Omental fat pad (tissue), 4 donors: Measurements from ENCODE around the gene PRKCSH. TPM values are rescaled to one million over a fixed set of nuclear protein-coding genes. Genes with fewer than 3 reads are reported as not detected.
A peak's percentile ranks its signal among the peaks of the same experiment; 100 is the strongest.

Source experiments
- ATAC-seq: fragments of 150-250 bp; one replicate; pipeline ENCODE4 v1.9.1; 2016; ENCODE audit warnings: mild to moderate bottlenecking, moderate library complexity; ENCODE audit not compliant: low FRiP score
- DNase-seq: peaks from one replicate; pipeline ENCODE4 v3.0.0-alpha.2; 2019; ENCODE audit warnings: low spot score
- CTCF ChIP-seq, 3 donors: fragments of 450-650 bp; IDR thresholded peaks; one replicate each; pipeline ENCODE4 v1.5.1; 2016 to 2017; ENCODE audit warnings: antibody characterized with exemption in 3 of 3, mild to moderate bottlenecking in 3 of 3, moderate library complexity in 2 of 3
- small RNA-seq: library from RNA; depleted of rRNA; stranded (forward); fragments of <200 nt; gene quantifications from one replicate; pipeline ENCODE3, GENCODE V24; 2016
- total RNA-seq, 4 donors: library from RNA; depleted of rRNA; stranded (reverse); fragments of >200 nt; gene quantifications; one replicate each; pipeline ENCODE4 v1.1.0, GENCODE V29; 2016

PRKCSH gene
- total RNA-seq, 4 donors from 2014 or later, result 65.6 to 101 (median 87.6) TPM

- ATAC-seq, result no peak
These were observed 59.3 kb downstream of the PRKCSH start for GRCh38 chr19:11494634-11495285.

GRCh38 chr19:11495481-11495880 lies 60.0 kb downstream of the PRKCSH start:
- DNase-seq, result no peak
- no peak for TF ChIP-seq CTCF (IDR thresholded peaks at IDR 0.05)
- ATAC-seq, result no peak

More at GRCh38 chr19:11494634-11495285, 59.3 kb downstream of the PRKCSH start:
- DNase-seq, result no peak
- TF ChIP-seq CTCF (IDR thresholded peaks at IDR 0.05), result no peak

- no peak for TF ChIP-seq CTCF (IDR thresholded peaks at IDR 0.05)
- no peak for DNase-seq
- peak; percentile 9 for ATAC-seq
These were observed 60.5 kb downstream of the PRKCSH start for GRCh38 chr19:11495885-11496284.

- no peak for TF ChIP-seq CTCF (IDR thresholded peaks at IDR 0.05)
- ATAC-seq (no peak), DNase-seq (peak; percentile 46)
These were observed 61.1 kb downstream of the PRKCSH start for GRCh38 chr19:11496391-11497163.

GRCh38 chr19:11499220-11499726 lies 63.8 kb downstream of the PRKCSH start:
- no peak for DNase-seq
- TF ChIP-seq CTCF (IDR thresholded peaks at IDR 0.05), result no peak
- ATAC-seq, result no peak

- DNase-seq, result no peak
- TF ChIP-seq CTCF (IDR thresholded peaks at IDR 0.05), result no peak
- ATAC-seq, result no peak
These were observed 64.5 kb downstream of the PRKCSH start for GRCh38 chr19:11499890-11500420.

Small RNA genes within 50 kb of the gene (small RNA-seq; reads per million reads assigned to genes)
- gene MIR7974, result not detected
- gene RF00019, result not detected

Other genes starting within 250 kb of the PRKCSH start
- gene KANK2, start 238.1 kb upstream of the PRKCSH start, total RNA-seq, result 100 to 1,000 TPM; 177 to 383 (median 325) TPM
- gene ANGPTL8, start 196.0 kb upstream of the PRKCSH start, total RNA-seq, result 1 to 10 TPM; 1.2 to 4.7 (median 2.9) TPM
- 100 to 1,000 TPM in 1 of 4 donors, 10 to 100 TPM in 3; 17.1 to 109 (median 41.4) TPM for gene DOCK6, start 173.1 kb upstream of the PRKCSH start, total RNA-seq
- not detected for gene TSPAN16, start 139.5 kb upstream of the PRKCSH start, total RNA-seq
- gene RAB3D, start 96.0 kb upstream of the PRKCSH start, total RNA-seq, result 10 to 100 TPM in 3 of 4 donors, 1 to 10 TPM in 1; 8.6 to 33.3 (median 16.8) TPM
- 100 to 1,000 TPM; 144 to 252 (median 185) TPM for gene TMEM205, start 89.4 kb upstream of the PRKCSH start, total RNA-seq
- gene CCDC159, start 89.1 kb upstream of the PRKCSH start, total RNA-seq, result 10 to 100 TPM; 12.0 to 22.4 (median 16.6) TPM
- 10 to 100 TPM in 3 of 4 donors, 1 to 10 TPM in 1; 10.0 to 30.6 (median 13.9) TPM for gene PLPPR2, start 80.2 kb upstream of the PRKCSH start, total RNA-seq
- gene SWSAP1, start 61.0 kb upstream of the PRKCSH start, total RNA-seq, result 1 to 10 TPM in 3 of 4 donors, under 1 TPM in 1; 0.48 to 3.8 (median 1.6) TPM
- gene EPOR, start 51.3 kb upstream of the PRKCSH start, total RNA-seq, result 10 to 100 TPM in 1 of 4 donors, 1 to 10 TPM in 3; 3.8 to 13.7 (median 6.3) TPM
- 10 to 100 TPM in 1 of 4 donors, 1 to 10 TPM in 3; 5.9 to 22.9 (median 7.3) TPM for gene RGL3, start 16.3 kb upstream of the PRKCSH start, total RNA-seq
- gene ODAD3, start 514 bp upstream of the PRKCSH start, total RNA-seq, result under 1 TPM in 1 of 4 donors, not detected in 3; 0.46 TPM
- gene ELAVL3, start 45.4 kb downstream of the PRKCSH start, total RNA-seq, result not detected
- gene ZNF653, start 70.2 kb downstream of the PRKCSH start, total RNA-seq, result 1 to 10 TPM; 3.3 to 8.4 (median 5.3) TPM
- gene ECSIT, start 93.5 kb downstream of the PRKCSH start, total RNA-seq, result 10 to 100 TPM; 25.0 to 63.1 (median 33.2) TPM
- gene CNN1, start 103.2 kb downstream of the PRKCSH start, total RNA-seq, result 10 to 100 TPM in 2 of 4 donors, 1 to 10 TPM in 2; 6.4 to 43.8 (median 14.5) TPM
- 10 to 100 TPM; 32.0 to 39.8 (median 33.7) TPM for gene ELOF1, start 123.6 kb downstream of the PRKCSH start, total RNA-seq
- gene ACP5, start 142.0 kb downstream of the PRKCSH start, total RNA-seq, result 100 to 1,000 TPM in 1 of 4 donors, 10 to 100 TPM in 3; 24.4 to 133 (median 36.1) TPM
- 10 to 100 TPM in 1 of 4 donors, 1 to 10 TPM in 3; 5.4 to 12.1 (median 6.2) TPM for gene ZNF627, start 161.8 kb downstream of the PRKCSH start, total RNA-seq